NCI-H1417 treated with DMSO at 0.1 percent for 48 hours (cell line): ENCODE measurements around the gene DRG2.

Source experiments
- DNase-seq: peaks from one replicate; lab custom pipeline; 2025; lab: John Stamatoyannopoulos, UW

Gene DRG2

GRCh38 chr17:18117533-18117932 lies 29.8 kb downstream of the DRG2 start:
- no peak for DNase-seq

GRCh38 chr17:18117982-18118975 lies 30.5 kb downstream of the DRG2 start:
- DNase-seq: no peak

GRCh38 chr17:18119166-18119745 lies 31.5 kb downstream of the DRG2 start:
- DNase-seq: no peak

DNA sequence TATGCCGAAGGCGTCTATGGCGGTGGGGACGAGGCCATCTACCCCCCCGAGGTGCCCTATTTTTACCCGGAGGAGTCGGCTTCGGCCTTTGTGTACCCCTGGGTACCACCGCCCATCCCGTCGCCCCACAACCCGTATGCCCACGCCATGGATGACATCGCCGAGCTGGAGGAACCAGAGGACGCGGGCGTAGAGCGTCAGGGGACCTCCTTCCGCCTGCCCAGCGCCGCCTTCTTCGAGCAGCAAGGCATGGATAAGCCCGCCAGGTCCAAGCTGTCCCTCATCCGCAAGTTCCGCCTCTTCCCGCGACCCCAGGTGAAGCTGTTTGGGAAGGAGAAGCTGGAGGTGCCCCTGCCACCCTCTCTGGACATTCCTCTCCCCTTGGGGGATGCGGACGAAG lies 32.2 kb downstream of the DRG2 start:
- no peak for DNase-seq

DNA sequence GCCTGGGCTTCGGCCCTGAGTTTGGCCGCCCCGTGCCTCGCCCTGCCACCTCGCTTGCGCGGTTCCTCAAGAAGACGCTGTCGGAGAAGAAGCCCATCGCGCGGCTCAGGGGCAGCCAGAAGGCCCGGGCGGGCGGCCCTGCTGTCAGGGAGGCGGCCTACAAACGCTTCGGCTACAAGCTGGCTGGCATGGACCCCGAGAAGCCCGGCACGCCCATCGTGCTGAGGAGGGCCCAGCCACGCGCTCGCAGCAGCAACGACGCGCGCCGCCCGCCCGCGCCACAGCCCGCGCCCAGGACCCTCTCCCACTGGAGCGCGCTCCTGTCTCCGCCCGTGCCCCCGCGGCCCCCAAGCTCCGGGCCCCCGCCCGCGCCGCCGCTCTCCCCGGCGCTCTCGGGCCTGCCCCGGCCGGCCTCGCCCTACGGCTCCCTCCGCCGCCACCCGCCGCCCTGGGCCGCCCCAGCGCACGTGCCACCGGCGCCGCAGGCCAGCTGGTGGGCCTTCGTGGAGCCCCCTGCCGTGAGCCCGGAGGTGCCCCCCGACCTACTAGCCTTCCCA lies 32.8 kb downstream of the DRG2 start:
- no peak for DNase-seq

GRCh38 chr17:18121144-18121910 lies 33.6 kb downstream of the DRG2 start:
- DNase-seq: no peak

- no peak for DNase-seq
These were observed 35.4 kb downstream of the DRG2 start for GRCh38 chr17:18122990-18123753.

DNA sequence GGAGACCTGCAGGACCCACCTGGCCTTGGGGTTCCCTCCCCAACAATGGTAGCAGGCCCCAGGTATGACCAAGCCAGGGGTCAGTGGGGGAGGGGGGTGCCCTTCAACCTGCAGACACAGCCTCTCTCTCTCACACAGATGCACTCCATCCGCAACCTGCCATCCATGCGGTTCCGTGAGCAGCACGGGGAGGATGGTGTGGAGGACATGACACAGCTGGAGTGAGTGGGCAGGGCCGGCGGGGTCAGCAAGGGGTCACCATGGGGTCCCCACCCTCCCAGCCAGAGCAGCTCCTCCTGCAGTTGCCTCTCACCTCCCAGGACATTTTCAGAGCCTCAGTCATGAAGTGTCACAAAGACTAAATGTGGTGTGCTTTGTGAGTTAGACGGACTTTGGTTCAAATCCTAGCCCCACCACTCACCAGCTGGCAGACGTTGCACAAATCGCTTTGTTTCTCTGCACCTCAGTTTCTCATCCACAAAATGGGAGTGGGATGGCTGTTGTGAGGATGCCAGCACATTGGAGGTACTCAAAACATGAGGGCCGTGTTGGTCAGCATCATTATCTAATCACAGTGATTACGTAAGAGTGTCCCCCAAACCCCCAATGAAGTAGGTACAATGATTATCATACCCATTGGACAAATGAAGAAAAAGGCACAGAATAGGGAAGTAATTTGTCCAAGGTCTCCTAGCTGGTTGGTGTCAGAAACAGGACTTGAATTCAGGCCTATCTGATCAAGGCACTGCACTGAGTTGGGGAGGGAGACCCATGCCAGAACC lies 36.8 kb downstream of the DRG2 start:
- no peak for DNase-seq

- no peak for DNase-seq
These were observed 41.3 kb downstream of the DRG2 start for GRCh38 chr17:18129041-18129502.

- no peak for DNase-seq
These were observed 45.0 kb downstream of the DRG2 start for GRCh38 chr17:18132711-18133110.

DNA sequence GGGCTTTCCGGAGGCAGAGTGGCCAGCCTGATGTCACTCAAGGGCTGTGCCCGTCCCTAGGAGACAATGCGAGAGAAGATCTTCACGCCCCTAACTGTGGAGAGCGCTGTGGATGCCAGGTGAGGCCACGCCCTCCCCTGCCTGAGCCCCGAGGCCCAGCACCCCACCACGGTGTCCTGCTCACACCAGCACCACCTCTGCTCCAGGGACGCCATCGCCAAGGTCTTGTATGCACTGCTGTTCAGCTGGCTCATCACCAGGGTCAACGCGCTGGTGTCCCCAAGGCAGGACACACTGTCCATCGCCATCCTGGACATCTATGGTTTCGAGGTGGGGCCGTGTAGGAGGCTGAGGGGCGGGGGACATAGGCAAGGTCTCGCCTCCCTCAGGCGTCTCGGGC lies 48.6 kb downstream of the DRG2 start:
- DNase-seq: no peak

DNA sequence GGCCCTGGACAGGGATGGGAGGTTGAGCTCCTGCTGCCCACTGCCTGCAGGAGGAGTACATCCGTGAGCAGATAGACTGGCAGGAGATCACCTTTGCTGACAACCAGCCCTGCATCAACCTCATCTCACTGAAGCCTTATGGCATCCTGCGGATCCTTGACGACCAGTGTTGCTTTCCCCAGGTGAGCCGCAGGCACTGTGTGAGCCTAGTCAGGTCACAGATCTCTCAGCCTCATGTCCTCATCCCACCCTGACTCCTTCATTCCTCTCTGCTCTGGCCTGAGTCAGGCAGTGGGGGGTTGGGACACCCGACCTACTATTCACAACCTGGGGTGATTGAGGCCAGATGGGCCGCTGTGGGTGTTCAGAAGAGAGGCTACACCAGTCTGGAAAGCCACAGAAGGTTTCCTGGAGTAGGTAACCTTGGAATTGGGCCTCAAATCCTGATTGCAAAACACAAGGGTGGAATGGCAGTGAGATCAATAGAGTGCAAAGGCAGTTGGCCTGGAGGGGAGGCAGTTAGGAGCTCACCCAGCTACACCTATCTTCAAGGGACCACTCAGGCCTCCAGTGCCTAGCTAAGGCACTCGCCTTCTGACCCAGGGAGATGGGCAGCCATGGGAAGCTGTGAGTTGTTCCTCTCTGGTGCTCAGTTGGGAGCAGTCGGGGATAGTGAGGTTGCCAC lies 50.5 kb downstream of the DRG2 start:
- DNase-seq: no peak

DNA sequence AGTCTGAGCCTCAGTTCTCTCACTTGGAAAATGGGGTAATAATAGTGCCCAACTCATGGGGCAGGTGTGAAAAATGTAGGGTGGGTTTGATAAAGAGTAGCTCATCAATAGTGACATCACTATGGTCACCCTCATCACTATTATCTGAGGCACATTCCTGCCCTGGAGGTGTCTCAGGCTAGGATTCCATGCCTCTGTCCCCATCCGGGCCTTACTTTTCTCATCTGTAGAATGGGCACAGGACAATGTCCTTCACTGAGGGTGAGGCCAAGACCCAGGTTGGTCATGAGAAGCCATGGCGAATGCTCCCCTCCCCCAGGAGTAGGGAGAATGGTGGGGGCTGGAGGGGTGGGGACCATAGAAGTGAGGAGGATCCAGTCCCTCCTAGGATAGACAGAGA lies 51.3 kb downstream of the DRG2 start:
- DNase-seq: no peak

DNA sequence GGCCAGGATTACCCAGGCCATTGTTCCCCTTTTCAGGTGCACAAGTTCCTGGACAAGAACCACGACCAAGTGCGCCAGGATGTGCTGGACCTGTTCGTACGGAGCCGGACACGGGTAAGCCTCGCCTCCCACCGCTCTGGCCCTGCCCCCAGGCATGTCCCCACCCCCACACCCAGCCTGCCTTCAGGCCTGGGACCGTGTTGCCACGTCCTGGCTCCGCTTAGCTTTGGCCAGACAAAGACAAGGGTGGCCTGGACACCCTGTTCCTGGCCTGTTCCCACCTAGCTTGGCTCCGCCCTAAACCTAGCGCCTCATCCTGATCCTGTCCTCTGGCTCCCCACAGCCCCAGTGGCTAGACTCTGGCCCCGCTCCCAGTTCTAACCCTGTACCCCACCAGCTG lies 51.8 kb downstream of the DRG2 start:
- no peak for DNase-seq

DNA sequence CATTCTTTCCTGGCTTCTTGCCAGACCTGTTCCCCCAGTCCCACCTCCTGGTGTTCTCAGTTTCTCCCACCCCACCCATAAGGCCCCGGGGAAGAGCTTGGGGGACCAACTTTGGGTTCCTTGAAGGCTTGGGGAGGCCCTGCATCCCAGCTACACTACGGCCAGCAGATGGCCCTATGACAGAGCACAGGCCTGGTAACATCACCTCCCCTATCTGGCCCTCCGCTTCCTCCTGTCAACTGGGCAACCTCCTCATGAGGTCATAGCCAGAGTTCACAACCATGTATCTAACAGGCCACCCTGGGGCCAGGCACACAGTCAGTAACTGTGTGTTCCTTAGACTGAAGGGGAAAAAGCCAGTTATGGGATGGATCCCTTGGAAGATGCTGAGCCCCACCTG lies 52.2 kb downstream of the DRG2 start:
- no peak for DNase-seq

GRCh38 chr17:18140648-18141047 lies 52.9 kb downstream of the DRG2 start:
- DNase-seq: no peak

GRCh38 chr17:18141210-18141803 lies 53.6 kb downstream of the DRG2 start:
- DNase-seq: no peak

DNA sequence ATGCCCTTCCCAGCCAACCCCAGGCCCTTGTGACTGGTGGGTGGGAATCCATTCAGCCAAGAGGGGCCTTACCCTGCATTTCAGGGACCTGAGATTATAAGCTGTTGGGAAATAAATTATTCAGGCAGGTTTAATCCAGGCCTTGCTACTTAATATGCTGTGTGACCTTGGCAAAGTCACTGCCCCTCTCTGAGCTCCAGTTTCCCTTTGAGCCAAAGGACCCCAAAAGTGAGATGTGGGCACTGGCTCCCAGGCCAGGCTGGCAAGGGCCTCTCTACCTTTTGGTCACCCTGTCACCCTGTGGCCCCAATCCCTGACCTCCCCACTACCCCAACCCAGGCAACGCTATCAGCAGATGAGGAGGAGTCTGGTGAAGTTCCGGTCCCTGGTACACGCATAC lies 54.7 kb downstream of the DRG2 start:
- DNase-seq: no peak

DNA sequence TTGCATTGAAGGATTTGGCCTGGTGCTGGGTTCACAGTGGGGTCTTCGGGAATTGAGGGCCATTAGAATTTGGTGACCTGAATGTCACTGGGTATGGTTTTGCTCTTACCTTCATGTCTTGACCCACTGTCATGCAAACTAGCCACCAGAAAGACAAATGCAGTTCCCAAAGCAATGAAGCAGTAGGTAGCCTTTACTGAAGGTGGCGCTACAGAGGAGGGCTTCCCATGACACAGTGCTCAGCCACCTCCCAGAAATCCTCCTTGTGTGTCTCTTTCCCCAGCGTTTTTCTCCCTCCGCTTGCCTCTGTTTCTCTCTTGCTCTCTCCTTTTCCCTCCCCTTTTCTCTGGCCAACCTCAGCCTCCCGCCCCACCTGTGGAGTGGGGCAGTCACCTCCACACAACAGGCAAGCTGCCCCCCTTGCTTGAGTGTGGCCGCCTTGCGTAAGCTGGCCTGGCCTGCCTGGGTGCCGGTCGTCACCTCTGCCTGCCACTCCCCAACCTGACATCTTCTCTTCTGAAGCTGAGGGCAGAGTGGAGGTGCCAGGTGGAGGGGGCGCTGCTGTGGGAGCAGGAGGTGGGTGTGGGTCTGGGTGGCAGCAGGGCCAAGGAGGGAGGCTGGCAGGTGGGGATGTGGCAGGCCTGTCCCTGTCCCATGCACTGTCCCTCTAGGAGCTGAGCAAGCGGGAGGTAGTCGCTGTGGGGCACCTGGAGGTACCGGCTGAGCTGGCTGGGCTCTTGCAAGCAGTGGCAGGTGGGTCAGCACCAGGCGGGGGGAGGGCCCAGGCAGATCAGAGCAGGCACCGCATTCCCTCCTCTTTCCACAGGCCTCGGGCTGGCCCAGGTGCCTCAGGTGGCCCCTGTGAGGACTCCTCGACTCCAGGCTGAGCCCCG lies 55.5 kb downstream of the DRG2 start:
- DNase-seq: no peak
